ENCODE measurements around the gene MYOM3. TPM values are rescaled to one million over a fixed set of nuclear protein-coding genes. Genes with fewer than 3 reads are reported as not detected.

MYOM3 gene
- total RNA-seq, 2 donors from 2014 or later: 0.11 to 0.15 TPM

DNA sequence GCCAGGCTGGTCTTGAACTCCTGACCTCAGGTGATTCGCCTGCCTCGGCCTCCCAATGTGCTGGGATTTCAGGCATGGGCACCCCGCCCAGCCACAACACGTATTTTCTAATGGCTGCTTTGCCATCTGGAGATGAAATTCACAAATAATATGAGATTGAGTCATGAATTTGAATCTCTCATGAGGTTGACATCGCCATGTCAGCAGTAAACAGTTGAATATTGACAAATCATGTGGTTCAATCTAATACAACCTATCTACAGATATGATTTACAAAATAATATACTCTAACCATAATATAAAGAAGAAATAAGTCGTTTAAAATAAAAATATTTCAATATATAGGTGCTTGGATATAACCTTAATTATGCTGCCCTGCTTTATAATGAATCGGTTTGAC, 42.1 kb downstream of the MYOM3 start:
- H3K27me3 ChIP-seq (ENCODE audit: control insufficient read depth, insufficient read depth, low read length, poor library complexity, severe bottlenecking): no peaks in the 10 kb centered on the region
- Mint-ChIP-seq H3K36me3 (ENCODE audit: low read depth) (no peaks in the 10 kb centered on the region), H3K4me1 (peaks cover 9% of the 10 kb centered on the region), H3K4me3 (no peak overlapping the region), H3K27ac (no peak overlapping the region), H3K27me3 (ENCODE audit: insufficient read depth) (peaks cover 6% of the 10 kb centered on the region), H3K9me3 (no peaks in the 10 kb centered on the region)
- TF ChIP-seq, protein P1, sequence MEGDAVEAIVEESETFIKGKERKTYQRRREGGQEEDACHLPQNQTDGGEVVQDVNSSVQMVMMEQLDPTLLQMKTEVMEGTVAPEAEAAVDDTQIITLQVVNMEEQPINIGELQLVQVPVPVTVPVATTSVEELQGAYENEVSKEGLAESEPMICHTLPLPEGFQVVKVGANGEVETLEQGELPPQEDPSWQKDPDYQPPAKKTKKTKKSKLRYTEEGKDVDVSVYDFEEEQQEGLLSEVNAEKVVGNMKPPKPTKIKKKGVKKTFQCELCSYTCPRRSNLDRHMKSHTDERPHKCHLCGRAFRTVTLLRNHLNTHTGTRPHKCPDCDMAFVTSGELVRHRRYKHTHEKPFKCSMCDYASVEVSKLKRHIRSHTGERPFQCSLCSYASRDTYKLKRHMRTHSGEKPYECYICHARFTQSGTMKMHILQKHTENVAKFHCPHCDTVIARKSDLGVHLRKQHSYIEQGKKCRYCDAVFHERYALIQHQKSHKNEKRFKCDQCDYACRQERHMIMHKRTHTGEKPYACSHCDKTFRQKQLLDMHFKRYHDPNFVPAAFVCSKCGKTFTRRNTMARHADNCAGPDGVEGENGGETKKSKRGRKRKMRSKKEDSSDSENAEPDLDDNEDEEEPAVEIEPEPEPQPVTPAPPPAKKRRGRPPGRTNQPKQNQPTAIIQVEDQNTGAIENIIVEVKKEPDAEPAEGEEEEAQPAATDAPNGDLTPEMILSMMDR (conservative IDR thresholded peaks at IDR 0.05): no peak
- no peaks in the 10 kb centered on the region for H3K36me3 ChIP-seq (ENCODE audit: control insufficient read depth, insufficient read depth, low read length)
- no peak overlapping the region for H3K27ac ChIP-seq (ENCODE audit: low read depth, low read length)
- no peak overlapping the region for H3K4me3 ChIP-seq (ENCODE audit: low read length)
- DNase-seq: no peak
- H3K4me1 ChIP-seq (ENCODE audit: control insufficient read depth, insufficient read depth, low read length): no peaks in the 10 kb centered on the region
- WGBS, 2 experiments (ENCODE audit: insufficient coverage in 1 of 2, insufficient read length in 1 of 2): 78% methylated on average over 5 to 6 of the region's 7 CpGs
- no peak overlapping the region for H3K9ac ChIP-seq (ENCODE audit: extremely low read depth, low read length, poor library complexity, severe bottlenecking)
- H3K9me3 ChIP-seq (ENCODE audit: control insufficient read depth, low read length): no peaks in the 10 kb centered on the region

- H3K27me3 ChIP-seq (ENCODE audit: control insufficient read depth, insufficient read depth, low read length, poor library complexity, severe bottlenecking): no peaks in the 10 kb centered on the region
- H3K27me3 Mint-ChIP-seq (ENCODE audit: insufficient read depth): peaks cover 6% of the 10 kb centered on the region
- H3K4me3 ChIP-seq (ENCODE audit: low read length): no peak overlapping the region
- no peaks in the 10 kb centered on the region for H3K4me1 ChIP-seq (ENCODE audit: control insufficient read depth, insufficient read depth, low read length)
- TF ChIP-seq, protein P1 (conservative IDR thresholded peaks at IDR 0.05): no peak
- H3K27ac Mint-ChIP-seq: no peak overlapping the region
- H3K36me3 ChIP-seq (ENCODE audit: control insufficient read depth, insufficient read depth, low read length): no peaks in the 10 kb centered on the region
- H3K9ac ChIP-seq (ENCODE audit: extremely low read depth, low read length, poor library complexity, severe bottlenecking): no peak overlapping the region
- no peaks in the 10 kb centered on the region for H3K9me3 ChIP-seq (ENCODE audit: control insufficient read depth, low read length)
- no peaks in the 10 kb centered on the region for H3K9me3 Mint-ChIP-seq
- no peak overlapping the region for H3K27ac ChIP-seq (ENCODE audit: low read depth, low read length)
- H3K4me3 Mint-ChIP-seq: no peak overlapping the region
- DNase-seq: no peak
- WGBS, 2 experiments (ENCODE audit: insufficient coverage in 1 of 2, insufficient read length in 1 of 2): 86 to 87% methylated on average over 7 to 12 of the region's 12 CpGs
- H3K36me3 Mint-ChIP-seq (ENCODE audit: low read depth): no peaks in the 10 kb centered on the region
- peaks cover 9% of the 10 kb centered on the region for H3K4me1 Mint-ChIP-seq
These were observed 44.0 kb downstream of the MYOM3 start for GRCh38 chr1:24067978-24068377.

DNA sequence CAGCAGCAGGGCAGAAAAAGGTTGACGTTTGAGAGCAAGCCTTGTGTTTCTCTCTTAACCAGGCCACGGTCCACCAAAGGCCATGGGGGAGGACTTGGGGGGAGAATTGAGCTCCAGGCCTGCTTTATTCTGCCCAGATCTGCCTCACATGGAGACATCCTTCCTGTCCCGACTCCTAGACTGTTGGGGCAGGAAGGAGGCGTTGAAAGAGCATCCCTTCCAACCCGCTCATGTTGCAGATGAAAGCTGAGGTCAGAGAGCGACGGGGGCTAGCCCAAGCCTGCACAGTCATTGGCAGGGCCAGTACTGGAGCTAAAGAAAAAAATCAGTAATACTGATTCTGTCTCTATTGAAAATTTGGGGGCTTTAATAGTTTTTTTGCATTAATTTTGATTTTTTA, 46.6 kb downstream of the MYOM3 start:
- Histone ChIP-seq H3K9ac (ENCODE audit: extremely low read depth, low read length, poor library complexity, severe bottlenecking) (no peak overlapping the region), H3K27ac (ENCODE audit: low read depth, low read length) (no peak overlapping the region), H3K4me3 (ENCODE audit: low read length) (no peak overlapping the region), H3K4me1 (ENCODE audit: control insufficient read depth, insufficient read depth, low read length) (no peaks in the 10 kb centered on the region), H3K9me3 (ENCODE audit: control insufficient read depth, low read length) (no peaks in the 10 kb centered on the region), H3K27me3 (ENCODE audit: control insufficient read depth, insufficient read depth, low read length, poor library complexity, severe bottlenecking) (no peaks in the 10 kb centered on the region), H3K36me3 (ENCODE audit: control insufficient read depth, insufficient read depth, low read length) (no peaks in the 10 kb centered on the region)
- no peak for DNase-seq
- Mint-ChIP-seq H3K4me3 (no peak overlapping the region), H3K36me3 (ENCODE audit: low read depth) (no peaks in the 10 kb centered on the region), H3K9me3 (peaks cover 10% of the 10 kb centered on the region), H3K27me3 (ENCODE audit: insufficient read depth) (peaks cover 7% of the 10 kb centered on the region), H3K27ac (no peak overlapping the region), H3K4me1 (no peaks in the 10 kb centered on the region)
- WGBS, 2 experiments (ENCODE audit: insufficient coverage in 1 of 2, insufficient read length in 1 of 2): 83 to 93% methylated on average over 1 to 7 of the region's 7 CpGs
- TF ChIP-seq, protein P1 (conservative IDR thresholded peaks at IDR 0.05): no peak

All from endodermal cell (in vitro differentiated cells).